ENCODE measurements around the gene CDH4. TPM values are rescaled to one million over a fixed set of nuclear protein-coding genes. Genes with fewer than 3 reads are reported as not detected.

CDH4 gene
- total RNA-seq, 1 experiment from 2014 or later: not detected

- Histone ChIP-seq H3K27me3 (ENCODE audit: control insufficient read depth, insufficient read depth, low read length) (peaks cover 2% of the 10 kb centered on the region; the same call in 1 of the 2 replicates), H3K4me3 (ENCODE audit: low read depth in 2 of 2, low read length in 2 of 2) (no peak overlapping the region), H3K27ac (ENCODE audit: low read length) (no peak overlapping the region), H3K36me3 (ENCODE audit: control insufficient read depth, insufficient read depth, low read length) (no peaks in the 10 kb centered on the region), H3K9me3 (ENCODE audit: control insufficient read depth, insufficient read depth, low read depth, low read length) (no peaks in the 10 kb centered on the region), H3K4me1 (ENCODE audit: control insufficient read depth, insufficient read depth, low read length) (no peaks in the 10 kb centered on the region)
- BruUV-seq (replicated peaks): no TSS peak
- ChIA-PET CTCF (no interaction called here), POLR2A (no interaction called here)
- intact Hi-C loops (cut with micrococcal nuclease; ENCODE audit: unreplicated experiment): no loop called here
- in situ Hi-C loops (cut with HindIII; ENCODE audit: low pct_unique_long_range_greater_than_20kb, low sequenced_read_pairs): no loop called here
- DNase-seq (ENCODE audit: low read depth, low spot score) (no peak), ATAC-seq (no peak)
- TF ChIP-seq POLR2AphosphoS5 (IDR thresholded peaks at IDR 0.05; ENCODE audit: low read depth, low read length): no peak
- TF ChIP-seq REST (IDR thresholded peaks at IDR 0.05; ENCODE audit: insufficient read depth in 1 of 2, low read depth in 2 of 2, low read length in 1 of 2): no peak
- TF ChIP-seq SIN3A (IDR thresholded peaks at IDR 0.05; ENCODE audit: borderline replicate concordance, insufficient read depth, low read depth, low read length): no peak
- TF ChIP-seq, protein P1, sequence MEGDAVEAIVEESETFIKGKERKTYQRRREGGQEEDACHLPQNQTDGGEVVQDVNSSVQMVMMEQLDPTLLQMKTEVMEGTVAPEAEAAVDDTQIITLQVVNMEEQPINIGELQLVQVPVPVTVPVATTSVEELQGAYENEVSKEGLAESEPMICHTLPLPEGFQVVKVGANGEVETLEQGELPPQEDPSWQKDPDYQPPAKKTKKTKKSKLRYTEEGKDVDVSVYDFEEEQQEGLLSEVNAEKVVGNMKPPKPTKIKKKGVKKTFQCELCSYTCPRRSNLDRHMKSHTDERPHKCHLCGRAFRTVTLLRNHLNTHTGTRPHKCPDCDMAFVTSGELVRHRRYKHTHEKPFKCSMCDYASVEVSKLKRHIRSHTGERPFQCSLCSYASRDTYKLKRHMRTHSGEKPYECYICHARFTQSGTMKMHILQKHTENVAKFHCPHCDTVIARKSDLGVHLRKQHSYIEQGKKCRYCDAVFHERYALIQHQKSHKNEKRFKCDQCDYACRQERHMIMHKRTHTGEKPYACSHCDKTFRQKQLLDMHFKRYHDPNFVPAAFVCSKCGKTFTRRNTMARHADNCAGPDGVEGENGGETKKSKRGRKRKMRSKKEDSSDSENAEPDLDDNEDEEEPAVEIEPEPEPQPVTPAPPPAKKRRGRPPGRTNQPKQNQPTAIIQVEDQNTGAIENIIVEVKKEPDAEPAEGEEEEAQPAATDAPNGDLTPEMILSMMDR (IDR thresholded peaks at IDR 0.05): no peak
- TF ChIP-seq TCF7L2 (IDR thresholded peaks at IDR 0.05; ENCODE audit: low read depth, low read length): no peak
Measured at GRCh38 chr20:61548069-61548468, 296.0 kb downstream of the CDH4 start.

DNA sequence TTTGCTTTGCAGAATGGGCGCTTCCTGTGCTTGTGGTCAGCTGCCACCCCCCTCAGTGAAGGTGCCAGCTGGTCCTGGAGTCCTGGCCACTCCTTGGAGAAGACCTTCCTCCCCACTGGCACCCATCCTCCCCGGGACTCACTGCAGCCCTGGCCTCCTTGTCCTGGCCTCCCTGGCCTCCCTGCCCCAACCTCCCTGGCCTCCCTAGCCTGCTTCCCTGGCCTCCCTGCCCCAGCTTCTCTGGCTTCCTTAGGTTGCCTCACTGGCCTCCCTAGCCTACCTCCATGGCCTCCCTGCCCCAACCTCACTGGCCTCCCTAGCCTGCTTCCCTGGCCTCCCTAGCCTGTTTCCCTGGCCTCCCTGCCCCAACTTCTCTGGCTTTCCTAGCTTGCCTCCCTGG is 297.8 kb downstream of the CDH4 start:
- CTCF ChIA-PET: no interaction called here
- no peak for ATAC-seq

More for the DNA sequence above, 297.8 kb downstream of the CDH4 start:
- Histone ChIP-seq H3K36me3 (ENCODE audit: control insufficient read depth, insufficient read depth, low read length) (no peaks in the 10 kb centered on the region), H3K9me3 (ENCODE audit: control insufficient read depth, insufficient read depth, low read depth, low read length) (no peaks in the 10 kb centered on the region), H3K4me3 (ENCODE audit: low read depth in 2 of 2, low read length in 2 of 2) (no peak overlapping the region), H3K4me1 (ENCODE audit: control insufficient read depth, insufficient read depth, low read length) (no peaks in the 10 kb centered on the region), H3K27me3 (ENCODE audit: control insufficient read depth, insufficient read depth, low read length) (peaks cover 2% of the 10 kb centered on the region; the same call in 1 of the 2 replicates), H3K27ac (ENCODE audit: low read length) (no peak overlapping the region)
- no peak for DNase-seq (ENCODE audit: low read depth, low spot score)
- BruUV-seq (replicated peaks): no TSS peak
- in situ Hi-C loops (cut with HindIII; ENCODE audit: low pct_unique_long_range_greater_than_20kb, low sequenced_read_pairs): no loop called here
- POLR2A ChIA-PET: no interaction called here
- intact Hi-C loops (cut with micrococcal nuclease; ENCODE audit: unreplicated experiment): no loop called here
- TF ChIP-seq, protein P1 (IDR thresholded peaks at IDR 0.05): no peak
- TF ChIP-seq REST (IDR thresholded peaks at IDR 0.05; ENCODE audit: insufficient read depth in 1 of 2, low read depth in 2 of 2, low read length in 1 of 2): no peak
- TF ChIP-seq SIN3A (IDR thresholded peaks at IDR 0.05; ENCODE audit: borderline replicate concordance, insufficient read depth, low read depth, low read length): no peak
- no peak for TF ChIP-seq TCF7L2 (IDR thresholded peaks at IDR 0.05; ENCODE audit: low read depth, low read length)
- TF ChIP-seq POLR2AphosphoS5 (IDR thresholded peaks at IDR 0.05; ENCODE audit: low read depth, low read length): no peak
